ENCODE data around the gene RNF111.
A peak's percentile ranks its signal among the peaks of the same experiment; 100 is the strongest.
"Not testable (repeated sequence)": the region's sequence is repeated elsewhere in the genome, so short reads cannot be mapped to it uniquely, and the experiment has no call there.

The RNF111 gene

GRCh38 chr15:59133929-59134427 lies 146.5 kb downstream of the RNF111 start:
- no peak for DNase-seq (ENCODE audit: low spot score)

- DNase-seq (ENCODE audit: low spot score), result no peak
Measured at GRCh38 chr15:59137566-59137965, 150.1 kb downstream of the RNF111 start.

GRCh38 chr15:59138243-59138642 lies 150.8 kb downstream of the RNF111 start:
- DNase-seq (ENCODE audit: low spot score), result peak; percentile 64

- no peak for DNase-seq (ENCODE audit: low spot score)
Measured at GRCh38 chr15:59140422-59141226, 153.2 kb downstream of the RNF111 start.

GRCh38 chr15:59143281-59143680 lies 155.8 kb downstream of the RNF111 start:
- DNase-seq (ENCODE audit: low spot score), result no peak

GRCh38 chr15:59144594-59144993 lies 157.1 kb downstream of the RNF111 start:
- DNase-seq (ENCODE audit: low spot score), result not testable (repeated sequence)
